Measurements from ENCODE around the gene IRF2BPL.

IRF2BPL gene

DNA sequence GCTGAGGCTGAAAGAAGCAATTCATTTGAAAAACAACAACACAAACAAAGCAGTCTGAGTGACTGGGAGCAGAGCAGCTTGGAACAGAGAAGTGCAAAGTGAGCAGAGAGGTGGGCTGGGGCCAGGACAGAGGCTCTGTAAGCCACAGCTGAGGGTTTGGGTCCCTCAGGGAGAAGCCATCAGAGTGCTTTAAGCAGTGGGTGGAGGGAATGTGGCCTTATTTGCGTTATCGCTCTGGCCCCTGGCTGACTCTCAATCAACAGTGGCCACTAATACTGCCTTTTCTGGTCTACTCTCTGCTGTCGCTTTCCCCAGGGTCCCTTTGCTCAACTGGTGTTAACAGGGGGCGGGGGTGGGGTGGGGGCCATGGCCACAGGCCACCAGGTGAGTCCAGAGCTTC lies 44.2 kb downstream of the IRF2BPL start:
- Mint-ChIP-seq H3K4me1 (peaks cover 19 to 20% of the 10 kb centered on the region in 2 donors), H3K4me3 (no peak overlapping the region), H3K9me3 (peaks cover 5% of the 10 kb centered on the region in 2 donors), H3K27ac (no peak overlapping the region), H3K27me3 (no peaks in the 10 kb centered on the region), H3K36me3 (peaks cover 4 to 7% of the 10 kb centered on the region in 2 donors)
- ATAC-seq (replicated peaks) = no peak
- no peak for DNase-seq

DNA sequence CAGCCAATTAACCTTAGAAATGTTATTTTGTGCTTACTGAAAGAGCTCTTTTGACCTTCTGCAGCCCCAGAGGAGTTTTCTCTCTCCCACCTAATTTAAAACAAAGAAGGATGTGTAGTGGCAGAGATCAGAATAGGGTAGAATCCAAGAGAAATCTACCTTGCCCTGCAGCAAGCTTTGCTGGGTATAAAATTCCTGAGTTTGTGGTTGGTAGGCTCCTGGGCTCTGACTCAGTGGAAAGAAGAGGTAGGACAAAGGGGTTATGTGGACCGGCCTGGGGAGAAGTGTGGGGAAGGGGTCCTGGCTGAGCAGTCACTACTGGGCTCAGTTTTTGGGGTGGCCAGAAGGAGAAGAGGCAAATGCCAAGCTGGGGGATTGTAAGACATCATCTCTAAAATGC lies 46.8 kb downstream of the IRF2BPL start:
- H3K4me1 Mint-ChIP-seq = peaks cover 24 to 37% of the 10 kb centered on the region in 2 donors
- ATAC-seq (replicated peaks) = no peak
- H3K9me3 Mint-ChIP-seq = peaks cover 5% of the 10 kb centered on the region in 2 donors
- H3K4me3 Mint-ChIP-seq = no peak overlapping the region
- H3K27ac Mint-ChIP-seq = peak overlapping the region; percentile 47
- H3K36me3 Mint-ChIP-seq = peaks cover 4 to 7% of the 10 kb centered on the region in 2 donors
- DNase-seq = no peak
- H3K27me3 Mint-ChIP-seq = no peaks in the 10 kb centered on the region

DNA sequence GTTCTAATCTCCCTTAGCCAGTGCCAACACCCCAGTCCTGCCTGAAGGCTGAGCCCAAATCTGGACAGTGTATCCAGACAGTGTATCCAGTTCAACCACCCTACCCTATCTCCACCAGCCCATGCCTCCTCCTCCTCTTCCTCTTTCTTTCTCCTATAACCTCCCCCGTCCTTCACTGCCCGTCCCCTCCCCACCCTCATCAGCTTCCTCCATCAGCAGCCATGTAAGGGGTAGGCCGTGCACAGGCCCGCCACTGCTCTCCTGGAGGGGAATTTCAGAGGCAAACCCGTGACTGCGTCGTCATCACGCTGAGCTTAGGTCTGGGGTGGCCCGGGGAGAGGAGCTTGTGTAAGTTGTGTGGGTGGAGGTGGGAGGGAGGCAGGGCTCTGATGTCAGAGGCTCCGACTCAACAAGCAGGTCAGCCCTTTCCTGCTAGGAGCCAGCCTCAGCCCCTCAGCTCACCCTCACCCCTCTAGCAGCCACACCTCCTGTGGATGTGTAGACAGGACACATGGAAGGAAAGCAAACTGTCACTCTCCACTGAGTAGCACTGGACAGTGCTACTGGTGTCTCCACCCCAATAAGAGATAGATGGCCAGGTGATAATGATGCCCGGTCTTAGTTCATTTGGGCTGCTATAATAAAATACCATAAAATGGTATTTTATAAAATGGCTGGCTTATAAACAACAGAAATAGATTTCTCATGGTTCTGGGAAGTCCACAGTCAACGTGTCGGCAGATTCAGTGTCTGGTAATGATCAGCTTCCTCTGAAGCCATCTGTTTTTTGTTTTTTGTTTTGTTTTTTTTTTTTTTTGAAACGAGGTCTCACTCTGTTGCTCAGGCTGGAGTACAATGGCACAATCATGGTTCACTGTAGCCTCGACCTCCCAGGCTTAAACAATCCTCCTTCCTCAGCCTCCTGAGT lies 50.5 kb downstream of the IRF2BPL start:
- Mint-ChIP-seq H3K9me3 (peaks cover 5% of the 10 kb centered on the region in 2 donors), H3K4me3 (peak overlapping the region; percentile 39 to 64), H3K4me1 (peaks cover 27 to 49% of the 10 kb centered on the region in 2 donors), H3K36me3 (peaks cover 4 to 7% of the 10 kb centered on the region in 2 donors), H3K27ac (peak overlapping the region; percentile 98), H3K27me3 (no peaks in the 10 kb centered on the region)
- DNase-seq = peak; percentile 92
- ATAC-seq (replicated peaks) = peak; percentile 98

DNA sequence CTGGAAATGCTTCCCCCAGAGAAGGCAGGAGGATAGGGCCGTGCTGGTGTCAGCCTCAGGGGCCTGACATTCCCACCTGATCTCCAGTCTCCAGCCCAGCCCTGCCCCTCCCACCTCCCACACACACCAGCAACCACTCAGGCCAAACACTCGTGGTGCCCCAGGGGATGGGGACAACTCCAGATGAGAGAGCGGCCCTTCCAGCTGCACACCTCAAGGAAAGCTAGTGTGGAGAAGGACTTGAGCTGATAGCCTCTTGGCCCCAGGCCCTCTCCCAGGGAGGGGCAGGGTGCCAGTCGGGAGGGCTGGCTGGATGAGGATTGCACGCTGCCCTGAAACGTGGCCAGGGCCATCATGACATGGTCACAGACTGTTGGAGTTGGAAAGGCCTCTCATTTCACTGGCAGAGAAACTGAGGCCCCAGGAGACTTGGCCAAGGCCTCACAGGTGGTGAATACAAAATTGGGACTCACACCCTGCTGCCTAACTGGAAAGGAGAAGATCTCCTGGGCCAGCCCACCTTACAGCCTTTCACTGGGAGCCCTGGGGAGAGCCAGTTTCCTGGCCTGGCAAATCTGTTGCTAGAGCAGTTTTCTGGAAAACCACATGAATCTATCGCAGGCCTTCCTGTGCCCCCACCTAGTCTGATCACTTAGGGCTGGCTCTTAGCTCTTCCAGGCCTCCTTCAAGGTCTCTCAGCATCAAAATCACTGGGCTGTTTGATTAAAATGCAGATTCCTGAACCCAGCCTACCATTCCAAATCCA lies 52.1 kb downstream of the IRF2BPL start:
- Mint-ChIP-seq H3K4me1 (peaks cover 28 to 49% of the 10 kb centered on the region in 2 donors), H3K27me3 (no peaks in the 10 kb centered on the region), H3K27ac (peak overlapping the region; percentile 98), H3K36me3 (peaks cover 0 to under 1% of the 10 kb centered on the region in 2 donors), H3K9me3 (no peaks in the 10 kb centered on the region), H3K4me3 (no peak overlapping the region)
- ATAC-seq (replicated peaks) (no peak), DNase-seq (no peak)

DNA sequence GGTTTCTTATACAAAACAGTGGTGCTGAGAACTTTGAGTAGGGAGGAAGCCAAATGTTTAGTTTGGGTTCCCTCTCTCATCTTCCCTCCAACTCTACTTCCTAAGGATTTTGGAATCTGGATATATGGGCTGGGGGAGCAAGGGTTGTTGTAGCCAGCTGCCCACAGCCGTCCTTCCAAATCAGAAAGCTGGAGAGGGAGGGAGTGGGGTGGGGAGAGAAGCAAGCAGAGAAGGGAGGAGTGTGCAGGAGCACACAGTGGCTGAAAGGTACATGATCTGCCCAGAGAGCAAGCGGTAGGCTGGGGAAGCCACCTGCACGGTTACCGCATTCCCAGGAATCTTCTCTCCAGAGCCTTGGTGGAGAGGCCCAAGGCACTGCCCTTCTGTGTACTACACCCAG lies 52.7 kb downstream of the IRF2BPL start:
- no peaks in the 10 kb centered on the region for H3K27me3 Mint-ChIP-seq
- no peaks in the 10 kb centered on the region for H3K9me3 Mint-ChIP-seq
- no peak overlapping the region for H3K4me3 Mint-ChIP-seq
- no peak for ATAC-seq (replicated peaks)
- H3K4me1 Mint-ChIP-seq = peaks cover 28 to 49% of the 10 kb centered on the region in 2 donors
- DNase-seq = no peak
- peak overlapping the region; percentile 25 for H3K27ac Mint-ChIP-seq
- peaks cover 0 to 3% of the 10 kb centered on the region in 2 donors for H3K36me3 Mint-ChIP-seq

DNA sequence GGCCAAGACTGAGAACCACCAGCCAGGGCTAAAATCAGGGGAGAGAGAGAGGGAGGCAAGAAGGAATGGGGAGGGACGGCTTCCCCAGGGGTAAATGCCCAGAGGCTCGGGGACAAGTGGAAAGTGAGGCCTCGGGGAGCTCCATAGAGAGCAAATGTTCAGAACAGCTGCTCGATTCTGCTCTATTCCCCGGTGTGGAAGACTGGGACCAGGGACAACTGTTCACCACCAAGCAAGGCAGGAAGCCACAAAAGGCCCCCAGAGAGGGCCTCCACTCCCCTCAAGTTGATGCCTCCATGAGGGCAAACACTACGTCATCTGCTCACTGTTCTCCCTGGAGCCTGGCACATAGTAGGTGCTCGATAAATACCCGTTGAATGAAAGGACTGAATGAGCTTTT lies 53.5 kb downstream of the IRF2BPL start:
- Mint-ChIP-seq H3K36me3 (peaks cover 0 to 4% of the 10 kb centered on the region in 2 donors), H3K9me3 (no peaks in the 10 kb centered on the region), H3K27me3 (no peaks in the 10 kb centered on the region), H3K4me3 (no peak overlapping the region), H3K27ac (peak overlapping the region; percentile 65), H3K4me1 (peaks cover 28 to 49% of the 10 kb centered on the region in 2 donors)
- DNase-seq (no peak), ATAC-seq (replicated peaks) (no peak)
